Esophagus muscularis mucosa (tissue), 4 donors: ENCODE results near the gene DUSP14.

Experiments
- CTCF ChIP-seq, 3 experiments: fragments of 200-600 bp in 2 of 3; fragments of 450-650 bp in 1 of 3; sonication (generic) in 2 of 3; IDR thresholded peaks; one replicate each; pipeline ENCODE4 v1.5.1; 2017 to 2019; ENCODE audit warnings: antibody characterized with exemption in 3 of 3, mild to moderate bottlenecking in 2 of 3, moderate library complexity in 1 of 3
- EP300 ChIP-seq: sonication (generic); formaldehyde crosslinking; IDR thresholded peaks from one replicate; pipeline ENCODE4 v1.6.1; 2017; ENCODE audit warnings: antibody characterized with exemption
- POLR2A ChIP-seq: fragments of 450-650 bp; IDR thresholded peaks from one replicate; pipeline ENCODE4 v1.6.1; 2017; ENCODE audit warnings: antibody characterized with exemption, moderate library complexity, mild to moderate bottlenecking, low read depth
- POLR2AphosphoS5 ChIP-seq, 2 donors: sonication (generic); formaldehyde crosslinking; IDR thresholded peaks; one replicate each; pipeline ENCODE4 v1.6.1; 2017; ENCODE audit warnings: antibody characterized with exemption in 2 of 2

GRCh38 chr17:37502009-37502936, 12.6 kb downstream of the DUSP14 start:
- TF ChIP-seq CTCF (IDR thresholded peaks at IDR 0.05) (no peak), POLR2AphosphoS5 (IDR thresholded peaks at IDR 0.05) (no peak), POLR2A (no peak), EP300 (no peak)
